GM03348 (cell line): ENCODE results near the gene ARRB2.

Source experiments
- DNase-seq: peaks from one replicate; pipeline ENCODE4 v3.0.0; 2012; ENCODE audit warnings: low spot score

The ARRB2 gene

DNA sequence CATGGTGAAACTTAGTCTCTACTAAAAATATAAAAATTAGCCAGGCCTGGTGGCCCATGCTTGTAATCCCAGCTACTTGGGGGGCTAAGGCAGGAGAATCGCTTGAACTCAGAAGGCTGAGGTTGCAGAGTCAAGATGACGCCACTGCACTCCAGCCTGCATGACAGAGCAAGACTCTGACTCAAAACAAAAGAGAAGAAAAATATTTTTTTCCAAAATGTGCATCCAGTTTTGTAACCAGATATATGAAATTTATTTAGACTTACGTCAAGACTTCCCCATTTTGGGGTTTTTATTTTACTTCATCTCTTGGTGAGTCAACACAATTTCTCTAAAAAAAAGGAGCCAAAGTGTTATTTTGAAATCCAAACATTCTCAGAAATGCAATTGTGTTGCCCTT lies 55.8 kb downstream of the ARRB2 start:
- DNase-seq, result no peak

DNA sequence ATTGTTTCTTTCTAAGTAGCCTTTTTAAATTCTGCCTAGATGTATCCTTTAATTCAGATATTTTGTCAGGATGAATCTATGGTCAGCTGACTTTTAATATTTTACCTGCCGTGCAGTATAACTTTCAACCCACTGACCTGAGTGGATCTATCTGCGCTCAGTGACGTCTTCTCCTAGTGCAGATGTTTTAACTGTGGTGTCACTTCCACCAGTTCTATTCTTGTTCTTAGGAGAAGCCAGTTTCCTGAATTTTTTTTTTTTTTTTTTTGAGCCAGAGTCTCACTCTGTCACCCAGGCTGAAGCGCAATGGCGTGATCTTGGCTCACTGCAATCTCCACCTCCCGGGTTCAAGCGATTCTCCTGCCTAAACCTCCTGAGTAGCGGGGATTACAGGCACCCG lies 56.3 kb downstream of the ARRB2 start:
- no peak for DNase-seq

DNA sequence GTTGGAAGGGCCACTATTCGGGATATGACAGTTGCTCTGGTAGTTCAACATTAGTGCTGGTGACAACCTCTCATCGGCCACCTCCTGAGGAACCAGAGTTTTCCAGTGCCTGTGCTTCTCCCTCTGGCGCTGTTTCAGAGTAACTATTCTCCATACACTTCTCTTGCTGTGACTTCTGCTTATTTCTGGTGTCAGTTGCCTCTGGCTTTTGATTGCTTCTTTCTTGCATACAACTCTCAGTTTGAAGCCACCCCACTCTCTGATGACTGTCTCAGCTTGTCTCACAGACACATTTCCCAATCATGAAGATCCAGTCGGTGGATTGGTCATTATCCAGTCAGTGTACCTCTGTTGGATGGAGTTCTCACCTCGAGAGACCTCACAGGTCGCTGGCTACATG lies 57.9 kb downstream of the ARRB2 start:
- no peak for DNase-seq

DNA sequence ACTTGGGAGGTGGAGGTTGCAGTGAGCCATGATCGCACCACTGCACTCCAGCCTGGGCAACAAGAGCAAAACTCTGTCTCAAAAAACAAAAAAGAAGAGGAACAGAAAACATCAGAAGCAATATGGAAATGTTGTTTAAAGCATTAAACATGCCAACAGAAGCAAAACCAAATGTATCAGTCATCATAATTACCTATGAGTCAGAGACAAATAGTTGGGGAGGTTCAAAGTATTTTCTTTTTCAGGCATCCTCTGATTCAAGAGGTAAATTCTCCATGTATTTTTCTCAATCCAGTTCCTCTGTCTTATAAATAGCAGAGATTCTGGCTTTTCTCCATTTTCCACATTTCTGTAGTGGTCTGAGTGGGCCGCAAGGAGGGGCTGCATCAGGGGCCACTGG lies 59.2 kb downstream of the ARRB2 start:
- DNase-seq, result peak; percentile 50
